IPS-15b (cell line): ENCODE data around the gene SYP.
"Not testable (repeated sequence)": the region's sequence is repeated elsewhere in the genome, so short reads cannot be mapped to it uniquely, and the experiment has no call there.

Experiments used
- H3K27me3 ChIP-seq: one replicate; pipeline ENCODE4 v1.6.1; 2013; ENCODE audit warnings: low read length; ENCODE audit not compliant: control insufficient read depth, insufficient read depth
- H3K36me3 ChIP-seq: one replicate; pipeline ENCODE4 v1.6.1; 2013; ENCODE audit warnings: low read length; ENCODE audit not compliant: control insufficient read depth, insufficient read depth
- H3K4me1 ChIP-seq: one replicate; pipeline ENCODE4 v1.6.1; 2013; ENCODE audit warnings: mild to moderate bottlenecking, low read length; ENCODE audit not compliant: control insufficient read depth, insufficient read depth
- H3K4me3 ChIP-seq: one replicate; pipeline ENCODE4 v1.5.1; 2013; ENCODE audit warnings: low read depth, low read length
- H3K9ac ChIP-seq: one replicate; pipeline ENCODE4 v1.6.1; 2013; ENCODE audit warnings: low read depth, mild to moderate bottlenecking, low read length
- H3K9me3 ChIP-seq: one replicate; pipeline ENCODE4 v1.6.1; 2013; ENCODE audit warnings: mild to moderate bottlenecking, low read length; ENCODE audit not compliant: control insufficient read depth, insufficient read depth

SYP gene

DNA sequence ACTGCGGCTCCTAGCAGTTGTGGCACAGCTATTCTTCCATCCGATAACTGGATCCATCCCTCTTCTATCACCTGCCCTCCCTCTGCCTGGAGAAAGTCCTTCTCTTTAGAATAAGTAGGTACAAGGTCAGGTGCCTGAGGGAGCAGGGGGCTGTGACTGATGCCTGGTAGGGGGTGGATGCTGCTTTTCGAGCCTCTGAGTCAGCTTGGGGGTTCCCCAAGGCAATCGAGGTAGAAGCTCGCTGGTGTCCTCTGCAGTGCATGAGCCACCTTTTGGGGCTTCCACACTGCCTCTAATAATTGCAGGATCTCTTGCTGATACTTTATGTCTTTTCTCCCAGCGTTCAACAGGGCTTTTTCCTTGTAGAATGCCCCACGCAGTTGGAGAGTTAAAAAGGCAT lies 56.8 kb downstream of the SYP start:
- not testable (repeated sequence) for H3K4me1 ChIP-seq, H3K9me3 ChIP-seq, H3K9ac ChIP-seq, H3K27me3 ChIP-seq, H3K4me3 ChIP-seq, H3K36me3 ChIP-seq

DNA sequence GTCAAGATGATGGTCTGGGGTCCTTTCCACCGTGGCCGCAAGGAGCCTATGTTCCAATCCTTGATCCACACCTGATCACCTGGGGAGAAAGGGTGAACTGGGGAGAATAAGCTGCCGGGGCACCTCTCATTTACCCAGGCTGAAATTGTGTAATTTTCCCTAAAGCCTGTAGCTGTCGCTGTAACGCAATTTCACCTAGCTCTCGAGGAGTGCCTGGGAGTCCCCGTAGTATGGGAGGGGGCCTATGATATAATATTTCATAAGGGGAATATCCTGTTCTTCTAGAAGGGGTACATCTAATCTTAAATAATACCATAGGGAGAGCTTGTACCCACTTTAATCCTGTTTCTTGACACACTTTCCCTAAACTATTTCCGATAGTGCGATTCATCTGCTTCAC lies 57.7 kb downstream of the SYP start:
- not testable (repeated sequence) for H3K9me3 ChIP-seq, H3K4me3 ChIP-seq, H3K4me1 ChIP-seq, H3K9ac ChIP-seq, H3K36me3 ChIP-seq, H3K27me3 ChIP-seq

GRCh38 chrX:49139713-49140112 lies 60.3 kb downstream of the SYP start:
- H3K4me3 ChIP-seq: no peak overlapping the region
- H3K9me3 ChIP-seq: peaks cover 4% of the 10 kb centered on the region
- H3K36me3 ChIP-seq: no peaks in the 10 kb centered on the region
- H3K27me3 ChIP-seq: no peaks in the 10 kb centered on the region
- no peaks in the 10 kb centered on the region for H3K4me1 ChIP-seq
- H3K9ac ChIP-seq: no peak overlapping the region
